HG03025 (cell line): Measurements from ENCODE around the gene ABO.
"Not testable (repeated sequence)": the region's sequence is repeated elsewhere in the genome, so short reads cannot be mapped to it uniquely, and the experiment has no call there.

Experiments used
- ATAC-seq: cut with Tn5 transposase; IDR thresholded peaks from one replicate; pipeline ENCODE4 v1.9.1; 2021; ENCODE audit warnings: mild to moderate bottlenecking, moderate library complexity; ENCODE audit not compliant: unreplicated experiment, low FRiP score

ABO gene

DNA sequence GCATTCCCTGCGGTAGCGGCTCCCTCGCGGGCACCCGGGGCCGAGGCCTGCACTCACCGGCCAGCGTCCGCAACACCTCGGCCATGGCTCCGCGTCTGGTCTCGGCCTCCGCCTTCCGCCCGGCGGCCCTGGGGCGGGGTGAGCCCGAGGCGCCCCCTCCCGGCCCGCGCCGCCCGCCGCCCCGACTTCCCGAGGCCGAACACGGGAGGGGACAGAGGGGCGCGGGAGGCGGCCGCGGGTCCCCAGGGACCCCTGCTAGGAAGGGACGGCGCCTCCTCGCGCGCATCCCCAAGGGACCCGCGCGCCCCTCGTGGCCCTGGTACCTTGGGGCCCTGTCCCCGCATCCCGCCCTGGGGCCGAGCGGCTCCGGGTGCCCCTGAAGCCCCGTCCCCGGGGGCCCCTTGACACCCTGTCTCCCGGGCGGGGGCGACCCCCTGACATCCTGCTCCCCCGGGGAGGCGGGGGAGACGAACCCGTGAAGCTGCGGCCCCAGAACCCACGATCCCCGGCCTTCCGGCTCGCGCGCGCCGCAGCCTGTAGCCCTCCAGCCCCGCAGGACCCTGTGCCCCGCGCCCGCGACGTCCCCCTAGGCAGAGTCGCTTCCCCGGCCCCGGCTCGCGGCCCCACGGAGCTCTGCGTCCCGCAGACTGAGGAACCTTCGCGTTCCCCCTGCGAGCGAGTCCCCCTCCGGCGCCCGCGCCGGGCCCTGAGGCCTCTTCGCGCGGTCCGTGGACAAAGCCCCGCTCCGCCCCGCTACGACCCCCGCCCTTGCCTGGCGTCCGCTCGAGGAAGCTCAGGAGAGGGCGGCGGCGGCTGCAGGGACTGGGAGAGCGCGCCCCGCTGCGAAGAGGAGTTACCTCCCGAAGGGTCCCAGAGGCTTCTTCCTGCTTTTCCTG is at the start of gene ABO:
Gene ABO (minus strand): TSS at position 97 of the 896 bp plus-strand sequence.
- ATAC-seq = no peak

GRCh38 chr9:133323991-133324703 is 49.1 kb upstream of the ABO start:
- ATAC-seq = no peak

- ATAC-seq = no peak
Measured at GRCh38 chr9:133323211-133323610, 48.2 kb upstream of the ABO start.

DNA sequence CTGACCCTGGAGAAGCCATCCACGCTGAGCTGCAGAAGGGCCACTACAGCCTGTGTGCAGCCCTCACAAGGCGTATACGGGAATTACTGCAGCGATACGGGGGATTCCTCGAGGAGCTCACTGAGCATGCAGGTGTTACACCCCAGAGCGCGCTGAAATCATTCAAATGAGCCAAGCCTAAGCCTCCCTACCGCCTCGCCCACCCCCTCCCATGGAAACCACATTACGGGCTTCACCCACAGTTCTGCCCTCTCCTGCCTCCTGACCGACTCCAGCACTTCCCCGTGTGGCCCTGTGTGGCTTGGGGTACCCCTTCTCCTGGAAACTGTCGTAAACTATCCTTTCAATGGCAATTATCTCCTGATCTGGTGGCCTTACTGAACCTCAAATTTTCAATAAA is 47.7 kb upstream of the ABO start:
- ATAC-seq = no peak

DNA sequence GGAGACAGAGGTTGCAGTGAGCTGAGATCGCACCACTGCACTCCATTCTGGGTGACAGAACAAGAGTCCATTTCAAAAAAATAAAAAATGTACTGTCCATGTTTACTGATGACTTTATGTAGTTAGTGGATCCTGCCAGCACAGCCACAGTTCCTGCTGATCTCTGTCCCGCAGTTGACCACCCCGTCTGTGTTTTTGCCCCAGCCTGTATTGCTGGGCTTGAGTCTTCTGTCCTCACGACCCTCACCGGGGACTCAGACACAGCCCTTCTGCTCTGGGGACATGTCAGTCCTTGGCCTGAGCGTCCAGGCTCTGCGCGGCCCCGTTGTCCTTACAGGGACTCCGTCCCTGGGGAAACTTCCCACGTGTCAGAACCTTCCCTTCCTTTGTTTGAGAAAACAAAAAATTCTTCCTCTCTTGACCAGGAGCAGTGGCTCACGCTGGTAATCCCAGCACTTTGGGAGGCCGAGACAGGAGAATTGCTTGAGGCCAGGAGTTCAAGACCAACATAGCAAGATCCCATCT is 46.5 kb upstream of the ABO start:
- ATAC-seq = no peak

DNA sequence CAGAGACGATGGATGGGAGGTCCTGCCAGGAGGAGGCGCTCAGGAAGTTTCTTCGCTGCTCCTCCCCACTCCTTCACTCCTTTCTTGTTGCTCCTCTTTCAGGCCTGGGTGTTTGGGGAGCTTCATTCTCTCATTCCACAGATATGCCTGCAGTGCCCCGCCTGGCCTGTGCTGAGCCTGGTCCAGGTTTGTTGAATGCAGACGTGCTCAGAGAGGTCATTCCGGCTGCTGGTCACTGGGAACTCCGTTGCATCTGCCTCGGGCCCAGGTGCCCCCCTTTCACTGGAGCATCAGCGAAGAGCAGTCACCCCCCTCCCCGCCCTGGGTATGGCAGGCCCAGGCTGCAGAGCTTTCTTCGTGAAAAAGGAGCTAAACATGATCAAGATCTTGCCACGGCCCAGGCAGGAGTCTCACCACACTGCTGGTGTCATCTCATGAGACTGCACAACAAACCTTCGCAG is 45.5 kb upstream of the ABO start:
- ATAC-seq = no peak

GRCh38 chr9:133317551-133317950 is 42.5 kb upstream of the ABO start:
- not testable (repeated sequence) for ATAC-seq

GRCh38 chr9:133315997-133316396 is 41.0 kb upstream of the ABO start:
- no peak for ATAC-seq

DNA sequence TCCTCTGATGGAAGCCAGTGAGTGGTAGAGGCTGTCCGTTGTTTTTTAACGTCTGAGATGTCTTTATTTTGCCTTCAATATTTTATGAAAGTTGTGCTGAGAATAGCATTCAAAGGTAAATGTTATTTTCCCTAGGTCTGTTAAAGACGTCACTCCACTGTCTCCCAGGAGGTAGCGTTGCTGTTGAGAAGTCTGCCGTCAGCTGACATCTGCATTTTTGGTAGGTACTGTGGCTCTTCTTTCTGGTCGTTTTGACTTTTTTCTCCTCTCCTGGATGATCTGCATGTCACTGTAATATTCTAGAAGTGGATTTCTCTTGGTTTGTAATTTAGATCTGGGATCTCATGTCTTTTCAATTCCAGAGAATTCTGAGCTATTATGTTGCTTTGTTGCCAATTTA is 34.6 kb upstream of the ABO start:
- no peak for ATAC-seq

- ATAC-seq = no peak
Measured at GRCh38 chr9:133307301-133307700, 32.3 kb upstream of the ABO start.

- no peak for ATAC-seq
Measured at GRCh38 chr9:133306242-133307204, 31.5 kb upstream of the ABO start.

- ATAC-seq = no peak
Measured at GRCh38 chr9:133305731-133306130, 30.7 kb upstream of the ABO start.

DNA sequence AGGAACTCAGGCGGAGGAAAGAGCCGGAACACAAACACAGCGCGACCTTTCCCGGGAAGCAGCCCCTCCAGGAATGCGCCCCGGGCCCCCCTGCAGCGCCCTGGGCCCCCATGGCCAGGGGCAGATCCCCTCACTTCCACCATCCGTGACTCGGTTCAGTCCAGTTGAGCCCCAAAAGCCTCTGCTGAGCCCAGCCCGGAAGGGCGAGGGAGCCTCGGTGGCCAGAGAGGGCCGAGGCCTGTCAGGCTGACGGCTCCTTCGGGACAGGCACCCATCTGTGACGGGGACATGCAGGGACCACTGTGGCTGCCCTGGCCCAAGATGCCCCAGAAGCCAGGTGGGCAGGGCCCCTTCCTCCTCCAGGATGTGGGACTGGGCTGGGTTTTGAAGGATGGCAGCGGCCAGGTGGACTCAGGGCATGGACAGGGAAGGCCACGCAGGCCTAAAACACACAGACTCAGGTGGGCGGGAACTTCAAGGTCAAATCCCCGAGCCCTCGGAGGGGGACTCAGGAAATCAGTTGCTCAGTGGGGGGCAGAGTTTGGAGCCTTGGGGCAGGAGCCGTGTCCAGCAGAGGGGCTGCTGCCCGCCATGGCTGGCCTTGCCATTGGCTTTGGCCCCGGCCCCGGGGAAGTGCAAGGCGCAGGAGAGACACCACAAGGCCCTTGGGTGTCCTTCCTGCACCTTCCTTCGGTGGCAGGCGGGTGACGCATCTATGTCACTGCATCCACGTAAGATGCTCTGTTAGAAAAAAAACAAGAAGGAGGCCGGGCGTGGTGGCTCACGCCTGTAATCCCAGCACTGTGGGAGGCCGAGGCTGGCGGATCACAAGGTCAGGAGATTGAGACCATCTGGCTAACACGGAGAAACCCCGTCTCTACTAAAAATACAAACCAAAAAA is 29.7 kb upstream of the ABO start:
- no peak for ATAC-seq

DNA sequence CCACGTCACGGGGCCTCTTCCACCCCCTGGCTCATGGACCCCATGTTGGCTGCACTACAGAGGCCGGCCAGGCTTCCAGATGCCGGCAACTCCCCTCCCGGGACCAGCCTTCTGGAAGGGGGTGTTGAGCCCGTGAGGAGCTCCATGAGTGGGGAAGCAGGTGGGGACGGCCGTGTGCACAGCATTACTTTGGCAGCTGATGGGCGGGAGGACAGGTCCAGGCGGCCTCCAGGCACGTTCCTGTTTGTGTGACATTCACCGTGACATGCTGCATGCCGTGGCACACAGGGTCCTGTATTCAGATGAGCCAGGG is 29.1 kb upstream of the ABO start:
- ATAC-seq = no peak

- ATAC-seq = no peak
Measured at GRCh38 chr9:133303266-133304157, 28.5 kb upstream of the ABO start.

GRCh38 chr9:133301253-133302230 is 26.5 kb upstream of the ABO start:
- no peak for ATAC-seq

GRCh38 chr9:133299996-133300395 is 25.0 kb upstream of the ABO start:
- ATAC-seq = not testable (repeated sequence)
